HUES6 (cell line): ENCODE results near the gene NAV3.

Experiments used
- H3K27ac ChIP-seq: 2 replicates; pipeline ENCODE4 v1.7.0; 2013; ENCODE audit warnings: low read depth, mild to moderate bottlenecking, low read length, inconsistent platforms
- H3K27me3 ChIP-seq: 2 replicates; pipeline ENCODE4 v1.6.1; 2013; ENCODE audit warnings: low read length; ENCODE audit not compliant: control insufficient read depth, insufficient read depth
- H3K36me3 ChIP-seq: 2 replicates; pipeline ENCODE4 v1.6.1; 2013; ENCODE audit warnings: low read length; ENCODE audit not compliant: control insufficient read depth, insufficient read depth
- H3K4me1 ChIP-seq: 2 replicates; pipeline ENCODE4 v1.6.1; 2013; ENCODE audit warnings: low read length; ENCODE audit not compliant: control insufficient read depth, insufficient read depth
- H3K4me3 ChIP-seq: 2 replicates; pipeline ENCODE4 v1.5.1; 2013; ENCODE audit warnings: low read depth, low read length
- H3K9ac ChIP-seq: one replicate; pipeline ENCODE4 v1.6.1; 2013; ENCODE audit warnings: mild to moderate bottlenecking, low read length
- H3K9me3 ChIP-seq: 2 replicates; pipeline ENCODE4 v1.6.1; 2013; ENCODE audit warnings: low read depth, low read length; ENCODE audit not compliant: control insufficient read depth, insufficient read depth

Gene NAV3

DNA sequence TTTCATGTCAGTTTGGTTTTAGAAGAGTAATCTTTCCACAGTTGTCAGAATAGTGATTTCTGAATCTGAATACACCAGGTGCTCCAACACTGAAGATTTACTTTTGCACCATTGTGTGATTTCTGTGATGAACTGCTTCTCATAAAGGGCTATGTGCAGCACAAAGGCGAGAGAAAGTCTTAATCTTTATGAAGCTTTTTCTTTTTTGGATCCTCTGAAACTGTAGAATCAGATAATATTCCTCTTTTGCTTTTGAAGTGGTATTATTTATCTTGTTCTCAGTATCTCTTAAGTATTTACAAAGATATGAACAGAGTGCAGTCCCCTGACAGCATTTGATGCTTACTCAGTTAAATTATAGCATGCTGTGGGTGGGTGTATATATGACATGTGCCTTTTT, 207.8 kb downstream of the NAV3 start:
- H3K27me3 ChIP-seq = no peaks in the 10 kb centered on the region
- H3K4me1 ChIP-seq = no peaks in the 10 kb centered on the region
- H3K9ac ChIP-seq = no peak overlapping the region
- no peaks in the 10 kb centered on the region for H3K9me3 ChIP-seq
- no peaks in the 10 kb centered on the region for H3K36me3 ChIP-seq
- H3K27ac ChIP-seq = no peak overlapping the region
- no peak overlapping the region for H3K4me3 ChIP-seq

GRCh38 chr12:78038986-78039385, 208.3 kb downstream of the NAV3 start:
- no peaks in the 10 kb centered on the region for H3K36me3 ChIP-seq
- no peaks in the 10 kb centered on the region for H3K27me3 ChIP-seq
- H3K9ac ChIP-seq = no peak overlapping the region
- no peak overlapping the region for H3K4me3 ChIP-seq
- H3K9me3 ChIP-seq = no peaks in the 10 kb centered on the region
- H3K4me1 ChIP-seq = no peaks in the 10 kb centered on the region
- no peak overlapping the region for H3K27ac ChIP-seq

GRCh38 chr12:78040111-78040510, 209.4 kb downstream of the NAV3 start:
- Histone ChIP-seq H3K36me3 (no peaks in the 10 kb centered on the region), H3K9me3 (no peaks in the 10 kb centered on the region), H3K27me3 (no peaks in the 10 kb centered on the region), H3K27ac (no peak overlapping the region), H3K4me3 (no peak overlapping the region), H3K9ac (no peak overlapping the region), H3K4me1 (no peaks in the 10 kb centered on the region)

DNA sequence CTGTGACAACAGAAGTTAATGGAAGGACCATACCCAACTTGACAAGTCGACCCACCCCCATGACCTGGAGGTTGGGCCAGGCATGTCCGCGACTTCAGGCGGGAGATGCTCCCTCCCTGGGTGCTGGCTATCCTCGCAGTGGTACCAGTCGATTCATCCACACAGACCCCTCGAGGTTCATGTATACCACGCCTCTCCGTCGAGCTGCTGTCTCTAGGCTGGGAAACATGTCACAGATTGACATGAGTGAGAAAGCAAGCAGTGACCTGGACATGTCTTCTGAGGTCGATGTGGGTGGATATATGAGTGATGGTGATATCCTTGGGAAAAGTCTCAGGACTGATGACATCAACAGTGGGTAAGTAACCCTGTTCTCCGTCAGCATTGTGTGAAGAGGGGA, 220.1 kb downstream of the NAV3 start:
- no peak overlapping the region for H3K4me3 ChIP-seq
- no peak overlapping the region for H3K9ac ChIP-seq
- no peaks in the 10 kb centered on the region for H3K4me1 ChIP-seq
- H3K9me3 ChIP-seq = 0 out of 2 replicates have a peak, but pooled peaks cover 6% of the 10 kb centered on the region
- H3K27me3 ChIP-seq = no peaks in the 10 kb centered on the region
- no peak overlapping the region for H3K27ac ChIP-seq
- H3K36me3 ChIP-seq = no peaks in the 10 kb centered on the region

DNA sequence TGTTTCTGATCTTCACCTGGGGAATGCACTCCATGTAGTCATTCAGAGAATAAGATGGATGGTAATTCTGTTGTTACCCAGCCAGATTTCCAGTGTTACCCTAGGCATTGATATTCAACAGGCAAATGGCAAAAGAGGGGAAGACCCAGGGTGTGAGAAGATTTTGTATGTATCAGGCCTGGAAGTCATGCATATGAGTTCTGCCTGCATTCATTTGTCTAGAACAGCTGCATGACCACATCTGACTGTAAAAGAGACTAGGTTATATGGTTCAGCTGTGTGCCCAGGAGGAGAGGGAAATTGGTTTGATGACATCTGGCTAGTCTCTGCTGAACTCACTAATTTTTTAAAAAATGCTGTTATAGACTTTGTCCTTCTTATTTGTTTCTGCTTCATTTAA, 224.9 kb downstream of the NAV3 start:
- H3K4me3 ChIP-seq = no peak overlapping the region
- H3K27me3 ChIP-seq = no peaks in the 10 kb centered on the region
- no peaks in the 10 kb centered on the region for H3K36me3 ChIP-seq
- no peak overlapping the region for H3K9ac ChIP-seq
- H3K4me1 ChIP-seq = no peaks in the 10 kb centered on the region
- no peaks in the 10 kb centered on the region for H3K9me3 ChIP-seq
- H3K27ac ChIP-seq = no peak overlapping the region

- H3K36me3 ChIP-seq = no peaks in the 10 kb centered on the region
- no peak overlapping the region for H3K9ac ChIP-seq
- H3K9me3 ChIP-seq = no peaks in the 10 kb centered on the region
- no peak overlapping the region for H3K27ac ChIP-seq
- H3K27me3 ChIP-seq = no peaks in the 10 kb centered on the region
- H3K4me1 ChIP-seq = no peaks in the 10 kb centered on the region
- no peak overlapping the region for H3K4me3 ChIP-seq
These were observed 226.4 kb downstream of the NAV3 start for GRCh38 chr12:78057075-78057474.

GRCh38 chr12:78060186-78060585, 229.5 kb downstream of the NAV3 start:
- Histone ChIP-seq H3K4me1 (no peaks in the 10 kb centered on the region), H3K9me3 (no peaks in the 10 kb centered on the region), H3K27ac (no peak overlapping the region), H3K36me3 (no peaks in the 10 kb centered on the region), H3K4me3 (no peak overlapping the region), H3K27me3 (no peaks in the 10 kb centered on the region), H3K9ac (no peak overlapping the region)

GRCh38 chr12:78062786-78063185, 232.1 kb downstream of the NAV3 start:
- no peaks in the 10 kb centered on the region for H3K36me3 ChIP-seq
- no peak overlapping the region for H3K9ac ChIP-seq
- no peaks in the 10 kb centered on the region for H3K27me3 ChIP-seq

DNA sequence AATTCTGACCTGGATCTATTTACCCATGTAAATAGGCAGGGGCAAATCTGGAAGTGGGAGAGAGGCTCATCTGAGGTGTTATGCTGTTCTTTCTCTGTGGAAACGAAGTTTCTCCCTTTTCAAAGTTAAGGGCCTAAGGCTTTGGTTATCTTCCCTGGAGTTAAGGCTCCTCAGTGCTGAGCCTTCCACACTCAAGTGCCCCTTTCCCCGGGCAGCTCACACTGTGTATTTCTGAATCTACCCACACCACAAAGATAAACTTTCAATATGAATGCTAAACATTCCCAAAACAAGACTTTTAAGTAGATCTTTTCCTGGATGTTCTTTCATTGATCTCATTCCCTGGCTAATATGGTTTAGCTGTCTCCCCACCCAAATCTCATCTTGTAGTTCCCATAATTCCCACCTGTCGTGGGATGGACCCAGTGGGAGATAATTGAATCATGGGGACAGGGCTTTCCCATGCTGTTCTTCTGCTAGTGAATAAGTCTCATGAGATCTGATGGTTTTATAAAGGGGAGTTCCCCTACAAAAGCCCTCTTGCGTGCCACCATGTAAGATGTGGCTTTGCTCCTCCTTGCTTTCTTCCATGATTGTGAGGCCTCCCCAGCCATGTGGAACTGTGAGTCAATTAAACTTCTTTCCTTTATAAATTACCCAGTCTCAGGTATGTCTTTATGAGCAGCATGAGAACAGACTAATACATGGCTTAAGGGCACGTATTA, 251.1 kb downstream of the NAV3 start:
- Histone ChIP-seq H3K27ac (no peak overlapping the region), H3K9me3 (no peaks in the 10 kb centered on the region), H3K4me3 (no peak overlapping the region), H3K27me3 (no peaks in the 10 kb centered on the region), H3K4me1 (no peaks in the 10 kb centered on the region), H3K9ac (no peak overlapping the region), H3K36me3 (no peaks in the 10 kb centered on the region)

More at GRCh38 chr12:78062786-78063185, 232.1 kb downstream of the NAV3 start:
- H3K4me3 ChIP-seq = no peak overlapping the region
- H3K9me3 ChIP-seq = no peaks in the 10 kb centered on the region
- H3K27ac ChIP-seq = no peak overlapping the region
- no peaks in the 10 kb centered on the region for H3K4me1 ChIP-seq

- H3K9me3 ChIP-seq = no peaks in the 10 kb centered on the region
- H3K4me1 ChIP-seq = no peaks in the 10 kb centered on the region
- H3K27me3 ChIP-seq = no peaks in the 10 kb centered on the region
- no peak overlapping the region for H3K4me3 ChIP-seq
- no peaks in the 10 kb centered on the region for H3K36me3 ChIP-seq
- H3K9ac ChIP-seq = no peak overlapping the region
- H3K27ac ChIP-seq = no peak overlapping the region
These were observed 255.0 kb downstream of the NAV3 start for GRCh38 chr12:78085542-78086182.

DNA sequence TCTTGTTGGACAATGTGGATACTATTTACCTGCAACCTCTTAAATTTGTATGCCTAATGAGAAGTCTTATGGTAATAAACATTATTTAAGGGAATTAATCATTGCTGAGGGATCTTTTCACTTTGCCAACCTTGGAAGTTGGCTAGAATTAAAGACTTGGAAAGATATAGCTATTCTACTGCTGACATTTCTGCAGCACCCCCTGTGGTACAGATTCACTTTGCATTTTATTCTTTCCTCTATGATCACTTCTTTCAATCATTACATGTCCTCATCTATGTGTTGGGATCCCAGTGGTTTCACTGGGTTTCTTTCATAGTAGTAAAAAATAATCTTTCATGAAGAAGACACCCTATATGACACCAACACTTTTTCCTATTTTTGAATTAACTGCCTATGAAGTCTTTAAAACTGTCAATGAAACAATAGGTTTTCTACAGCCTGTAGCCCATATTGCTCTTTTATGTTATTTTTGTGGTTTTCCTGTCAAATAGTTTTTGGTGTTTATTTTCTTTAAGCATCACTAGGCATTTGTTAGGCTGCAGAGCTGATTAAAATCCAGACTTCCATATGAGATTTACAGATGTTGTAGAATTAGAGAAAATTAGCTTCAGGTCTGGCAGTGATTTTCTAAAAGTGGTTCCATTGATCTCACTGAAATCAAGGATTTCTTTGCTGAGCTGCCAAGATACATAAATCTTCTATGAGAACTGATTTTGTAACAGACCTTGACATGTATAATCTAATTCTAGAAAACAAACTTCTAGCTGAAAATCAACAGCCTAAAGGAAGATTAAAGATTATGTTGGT, 256.1 kb downstream of the NAV3 start:
- Histone ChIP-seq H3K27me3 (no peaks in the 10 kb centered on the region), H3K4me3 (no peak overlapping the region), H3K9ac (no peak overlapping the region), H3K9me3 (no peaks in the 10 kb centered on the region), H3K4me1 (no peaks in the 10 kb centered on the region), H3K36me3 (no peaks in the 10 kb centered on the region), H3K27ac (no peak overlapping the region)
